Small intestine (tissue), 7 donors: ENCODE measurements around the gene GRM5. TPM values are rescaled to one million over a fixed set of nuclear protein-coding genes. Genes with fewer than 3 reads are reported as not detected.

ENCODE experiments used
- DNase-seq, 2 donors: peaks; one replicate each; pipeline versions ENCODE4 v3.0.0 to v3.0.0-alpha.2; 2013
- FAIRE-seq: peaks from 2 replicates; lab custom pipeline; 2012; peaks lifted over from hg19 to GRCh38; lab: Jason Lieb, UNC
- H3K27ac ChIP-seq, 3 donors: one replicate each; pipeline ENCODE4 v1.5.1; 2013; ENCODE audit warnings: low read length in 2 of 3, mild to moderate bottlenecking in 2 of 3, control low read depth in 1 of 3, inconsistent platforms in 1 of 3, low read depth in 1 of 3, moderate library complexity in 1 of 3
- H3K27me3 ChIP-seq, 3 donors: one replicate each; pipeline ENCODE4 v1.6.1; 2013; ENCODE audit warnings: low read length in 3 of 3, inconsistent platforms in 1 of 3; ENCODE audit not compliant: control insufficient read depth in 3 of 3, insufficient read depth in 3 of 3
- H3K36me3 ChIP-seq, 3 donors: one replicate each; pipeline ENCODE4 v1.6.1; 2013; ENCODE audit warnings: low read length in 3 of 3, inconsistent platforms in 1 of 3, low read depth in 1 of 3, mild to moderate bottlenecking in 1 of 3, moderate library complexity in 1 of 3; ENCODE audit not compliant: control insufficient read depth in 3 of 3, insufficient read depth in 2 of 3
- H3K4me1 ChIP-seq, 3 donors: one replicate each; pipeline ENCODE4 v1.6.1; 2013; ENCODE audit warnings: low read length in 2 of 3, inconsistent platforms in 1 of 3, low read depth in 1 of 3, mild to moderate bottlenecking in 1 of 3, moderate library complexity in 1 of 3; ENCODE audit not compliant: control insufficient read depth in 3 of 3, insufficient read depth in 2 of 3
- H3K4me3 ChIP-seq, 3 donors: one replicate each; pipeline ENCODE4 v1.5.1; 2013; ENCODE audit warnings: low read length in 3 of 3, control low read depth in 1 of 3, inconsistent platforms in 1 of 3, low read depth in 1 of 3, mild to moderate bottlenecking in 1 of 3, moderate library complexity in 1 of 3
- H3K9me3 ChIP-seq, 2 donors: one replicate each; pipeline ENCODE4 v1.6.1; 2013; ENCODE audit warnings: low read depth in 1 of 2, low read length in 1 of 2; ENCODE audit not compliant: control insufficient read depth in 2 of 2, insufficient read depth in 1 of 2
- WGBS, 3 donors: extraction: QIAGEN DNeasy Blood & Tissue Kit; methylation state at CpG; one replicate each; pipeline ENCODE4 v1.1.7; 2013; 5-methylcytosine and 5-hydroxymethylcytosine counted together
- polyA plus RNA-seq, 4 donors: library from polyadenylated mRNA; stranded (reverse) in 3 of 4; unstranded in 1 of 4; fragments of 200-250 nt in 3 of 4; fragments of 120-200 nt in 1 of 4; gene quantifications; one replicate each; pipeline versions ENCODE4 v1.2.1 to v1.2.3, GENCODE V29; 2013
- donor health status: healthy with polysubstance abuse.
- donor health status: control.
- donor health status: control.
- donor health status: Bipolar disorder and iron deficiency.
- donor health status: healthy.

The GRM5 gene
- polyA plus RNA-seq, 4 donors, result 0.01 TPM; not detected in 3

DNA sequence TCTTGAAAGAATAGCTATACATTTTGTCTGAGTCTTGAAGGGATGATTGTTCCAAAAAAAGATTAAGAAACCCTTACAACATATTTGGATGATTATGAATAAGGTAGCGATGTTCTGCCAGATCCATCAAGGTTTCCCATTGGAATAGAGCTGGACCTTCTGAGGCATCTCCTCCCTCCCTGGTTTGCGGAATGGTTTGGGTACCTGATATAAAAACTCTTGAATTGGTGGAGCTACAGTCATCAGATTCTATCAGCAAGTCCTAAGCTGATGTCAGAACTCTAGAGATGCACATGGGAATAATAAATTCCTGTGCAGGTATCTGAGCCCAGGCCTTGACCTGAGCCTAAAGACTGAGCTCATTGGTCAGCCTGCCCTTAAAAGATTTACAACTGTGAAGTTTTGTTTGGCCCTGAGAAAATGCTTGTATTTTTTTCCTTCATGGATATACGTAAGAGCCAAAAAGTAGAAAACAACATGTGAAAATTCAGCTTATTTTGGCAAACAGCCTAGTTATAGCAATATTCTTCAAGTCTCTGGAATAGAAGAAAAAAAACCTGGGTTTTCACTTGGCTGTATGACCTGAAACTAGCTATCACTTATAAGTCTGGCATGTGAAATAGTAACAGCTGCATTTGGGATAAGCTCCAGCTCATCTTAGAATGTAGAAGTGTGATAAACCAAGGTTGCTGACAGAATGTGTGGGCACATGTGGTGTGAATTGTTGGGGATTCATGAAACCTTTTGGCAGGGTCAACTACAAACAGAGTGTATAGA lies 462.5 kb downstream of the GRM5 start:
- DNase-seq (no peak), FAIRE-seq (no peak)
- H3K27ac ChIP-seq, result no peak overlapping the region
- peaks cover 0 to 3% of the 10 kb centered on the region in 2 donors for H3K9me3 ChIP-seq
- H3K4me1 ChIP-seq, result no peaks in the 10 kb centered on the region
- H3K4me3 ChIP-seq, result no peak overlapping the region
- WGBS, 3 donors, result 83 to 94% (median 89%) methylated on average over 3 of the region's 3 CpGs
- H3K36me3 ChIP-seq, result no peaks in the 10 kb centered on the region
- no peaks in the 10 kb centered on the region for H3K27me3 ChIP-seq

GRCh38 chr11:88597387-88597786 lies 468.4 kb downstream of the GRM5 start:
- DNase-seq (no peak), FAIRE-seq (no peak)
- Histone ChIP-seq H3K27me3 (no peaks in the 10 kb centered on the region), H3K4me1 (no peaks in the 10 kb centered on the region), H3K9me3 (no peaks in the 10 kb centered on the region), H3K4me3 (no peak overlapping the region), H3K27ac (no peak overlapping the region), H3K36me3 (no peaks in the 10 kb centered on the region)
- WGBS, 3 donors, result 49 to 63% (median 55%) methylated on average over 2 of the region's 2 CpGs

DNA sequence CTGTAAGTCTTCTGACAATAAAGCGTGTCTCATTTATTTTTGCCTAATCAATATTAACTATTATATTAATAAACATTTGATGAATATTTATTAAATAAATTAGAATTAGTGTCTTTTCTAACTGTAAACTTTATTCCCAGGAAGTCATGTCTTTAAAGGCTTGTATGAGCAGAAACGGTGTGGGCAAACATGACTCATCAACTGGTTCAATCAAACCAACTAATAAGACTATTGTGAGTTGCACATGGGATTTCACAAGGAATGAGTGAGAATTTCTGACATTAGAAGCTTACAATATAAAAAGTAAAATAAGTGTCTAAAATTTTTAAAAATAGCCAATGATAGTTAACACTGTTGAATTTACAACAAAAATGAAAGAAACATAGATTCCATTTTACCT lies 469.0 kb downstream of the GRM5 start:
- Histone ChIP-seq H3K27ac (no peak overlapping the region), H3K9me3 (no peaks in the 10 kb centered on the region), H3K4me3 (no peak overlapping the region), H3K36me3 (no peaks in the 10 kb centered on the region), H3K27me3 (no peaks in the 10 kb centered on the region), H3K4me1 (no peaks in the 10 kb centered on the region)
- DNase-seq (no peak), FAIRE-seq (no peak)
- 64 to 78% (median 69%) methylated on average over 2 of the region's 2 CpGs for whole genome bisulfite sequencing, 3 donors

DNA sequence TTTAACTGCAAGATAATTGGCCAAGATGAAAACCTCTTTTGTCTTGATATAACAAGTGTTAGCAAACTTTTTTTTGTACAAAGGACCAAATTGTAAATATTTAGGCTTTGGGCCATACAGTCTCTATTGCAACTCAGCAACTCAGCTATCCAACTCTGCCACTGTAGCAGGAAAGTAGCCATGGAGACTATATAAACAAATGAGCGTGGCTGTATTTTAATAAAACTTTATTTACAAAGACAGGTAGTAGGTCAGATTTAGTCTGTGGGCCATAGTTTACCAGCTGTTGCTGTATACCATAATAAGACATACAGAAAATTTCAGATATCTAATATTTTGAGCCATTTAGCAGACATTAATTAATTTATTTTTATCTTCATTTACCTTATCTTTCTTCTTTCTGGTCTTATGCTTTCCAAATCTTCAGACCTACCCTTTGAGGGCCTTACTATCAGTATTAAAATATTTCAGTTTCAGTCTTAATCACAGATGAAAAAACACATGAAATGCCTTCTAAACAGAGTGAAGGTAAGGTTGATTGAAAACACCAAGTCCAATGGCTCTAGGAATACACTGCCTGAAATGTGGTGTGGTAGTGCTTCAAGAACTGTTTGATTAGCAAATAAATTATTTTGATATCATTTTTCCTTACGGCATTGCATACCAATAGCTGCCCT lies 471.4 kb downstream of the GRM5 start:
- Histone ChIP-seq H3K9me3 (no peaks in the 10 kb centered on the region), H3K4me1 (no peaks in the 10 kb centered on the region), H3K27ac (no peak overlapping the region), H3K27me3 (no peaks in the 10 kb centered on the region), H3K4me3 (no peak overlapping the region), H3K36me3 (no peaks in the 10 kb centered on the region)
- WGBS, 3 donors, result 66 to 73% (median 67%) methylated on average over 2 of the region's 2 CpGs
- DNase-seq (no peak), FAIRE-seq (no peak)

- Histone ChIP-seq H3K27me3 (no peaks in the 10 kb centered on the region), H3K4me3 (no peak overlapping the region), H3K4me1 (no peaks in the 10 kb centered on the region), H3K36me3 (no peaks in the 10 kb centered on the region), H3K27ac (no peak overlapping the region), H3K9me3 (no peaks in the 10 kb centered on the region)
- WGBS, 3 donors, result 70 to 86% (median 86%) methylated on average over 3 of the region's 3 CpGs
- DNase-seq, result no peak
- FAIRE-seq, result no peak
Measured at GRCh38 chr11:88590361-88590760, 475.4 kb downstream of the GRM5 start.

- no peaks in the 10 kb centered on the region for H3K9me3 ChIP-seq
- H3K36me3 ChIP-seq, result no peaks in the 10 kb centered on the region
- FAIRE-seq (no peak), DNase-seq (peak in 1 of 2 donors; percentile 48)
- H3K4me3 ChIP-seq, result no peak overlapping the region
- H3K27ac ChIP-seq, result no peak overlapping the region
- H3K27me3 ChIP-seq, result no peaks in the 10 kb centered on the region
- no peaks in the 10 kb centered on the region for H3K4me1 ChIP-seq
- 35 to 64% (median 55%) methylated on average over 4 of the region's 4 CpGs for WGBS, 3 donors
Measured at GRCh38 chr11:88583251-88583650, 482.5 kb downstream of the GRM5 start.

DNA sequence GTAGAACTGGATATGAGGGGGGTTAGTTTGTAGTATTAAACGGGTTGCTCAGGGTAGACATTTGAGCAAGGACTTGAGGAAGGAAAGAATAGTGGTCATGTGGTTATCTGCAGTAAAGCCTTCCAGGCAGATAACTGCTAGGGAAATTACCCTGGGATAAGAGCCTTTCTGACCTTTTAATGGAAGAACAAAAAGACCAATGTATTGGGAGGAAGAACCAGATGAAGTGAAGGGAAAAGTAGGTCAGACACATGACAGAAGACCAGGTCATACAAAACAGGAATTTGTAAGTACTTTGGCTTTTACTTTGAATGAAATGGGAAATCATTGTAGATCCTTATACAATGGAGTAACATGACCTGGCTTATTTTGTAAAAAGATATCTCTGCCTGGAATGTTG lies 486.3 kb downstream of the GRM5 start:
- DNase-seq (no peak), FAIRE-seq (no peak)
- H3K27me3 ChIP-seq, result no peaks in the 10 kb centered on the region
- no peaks in the 10 kb centered on the region for H3K36me3 ChIP-seq
- no peaks in the 10 kb centered on the region for H3K4me1 ChIP-seq
- no peak overlapping the region for H3K27ac ChIP-seq
- WGBS, 3 donors, result 53 to 62% (median 54%) methylated on average over 1 of the region's 1 CpG
- H3K9me3 ChIP-seq, result no peaks in the 10 kb centered on the region
- H3K4me3 ChIP-seq, result no peak overlapping the region

- WGBS, 3 donors, result 70 to 81% (median 77%) methylated on average over 2 of the region's 2 CpGs
- no peaks in the 10 kb centered on the region for H3K36me3 ChIP-seq
- DNase-seq (no peak), FAIRE-seq (no peak)
- H3K9me3 ChIP-seq, result no peaks in the 10 kb centered on the region
- H3K4me3 ChIP-seq, result no peak overlapping the region
- H3K27ac ChIP-seq, result no peak overlapping the region
- H3K4me1 ChIP-seq, result no peaks in the 10 kb centered on the region
- no peaks in the 10 kb centered on the region for H3K27me3 ChIP-seq
Measured at GRCh38 chr11:88576741-88577140, 489.0 kb downstream of the GRM5 start.
